ENCODE measurements around the gene SLC39A9. TPM values are rescaled to one million over a fixed set of nuclear protein-coding genes. Genes with fewer than 3 reads are reported as not detected.
"Not testable (repeated sequence)": the region's sequence is repeated elsewhere in the genome, so short reads cannot be mapped to it uniquely, and the experiment has no call there.

Gene SLC39A9
- total and polyA plus RNA-seq, 4 donors = 28.7 to 140 (median 43.1) TPM

GRCh38 chr14:69405762-69406161 is 7.3 kb downstream of the SLC39A9 start:
- no peak for TF ChIP-seq EGR1 (IDR thresholded peaks at IDR 0.05; ENCODE audit: low read depth in 2 of 2)
- TF ChIP-seq RXRA (IDR thresholded peaks at IDR 0.05) = no peak
- no peak for TF ChIP-seq GABPA (IDR thresholded peaks at IDR 0.05 in 1 of 2, conservative IDR thresholded peaks at IDR 0.05 in 1 of 2)
- Histone ChIP-seq H3K27ac (ENCODE audit: low read depth in 1 of 2, low read length in 2 of 2) (no peak overlapping the region), H3K9ac (ENCODE audit: low read depth in 1 of 2, low read length in 2 of 2) (no peak overlapping the region), H3K27me3 (ENCODE audit: control insufficient read depth in 4 of 4, insufficient read depth in 4 of 4, low read length in 3 of 4) (no peaks in the 10 kb centered on the region), H3K4me3 (ENCODE audit: low read depth in 1 of 3, low read length in 3 of 3) (no peak overlapping the region), H3K36me3 (ENCODE audit: control insufficient read depth in 4 of 4, insufficient read depth in 3 of 4, low read depth in 1 of 4, low read length in 3 of 4) (no peaks in the 10 kb centered on the region), H3K4me1 (ENCODE audit: control insufficient read depth in 4 of 4, insufficient read depth in 4 of 4, low read length in 3 of 4) (peaks cover 4 to 8% (median 6%) of the 10 kb centered on the region in 4 donors), H3K9me3 (ENCODE audit: control insufficient read depth in 4 of 4, low read length in 3 of 4) (no peaks in the 10 kb centered on the region)
- no peak for DNase-seq (ENCODE audit: low spot score)

DNA sequence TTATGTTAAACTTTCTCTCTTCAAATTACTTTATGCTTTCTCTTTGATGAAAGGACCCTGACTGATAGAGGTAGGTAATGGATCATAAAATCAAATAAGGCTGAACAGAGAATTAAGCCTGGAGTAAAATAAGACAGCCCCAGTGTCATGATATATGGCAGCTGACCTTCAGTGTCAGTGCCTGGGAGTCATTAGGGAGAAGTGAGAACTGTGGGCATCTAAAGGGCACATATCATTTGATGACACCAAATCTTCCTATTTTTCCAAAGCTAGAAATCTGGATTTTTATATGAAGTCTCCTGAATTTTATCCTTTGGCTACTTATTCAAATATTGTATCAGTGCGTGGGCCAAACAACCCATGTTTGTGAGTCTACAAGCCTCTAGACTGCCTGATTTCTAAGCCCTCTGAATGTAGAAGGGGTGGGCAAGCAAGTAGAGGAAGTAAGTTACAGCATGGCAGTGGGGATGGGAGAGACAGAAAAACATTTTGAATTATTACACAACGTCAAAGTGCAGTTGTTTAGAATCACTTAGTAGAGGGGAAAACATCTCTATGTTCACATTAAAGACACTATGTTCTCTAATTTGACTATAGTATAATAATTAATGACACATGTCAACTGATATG is 10.0 kb downstream of the SLC39A9 start:
- Histone ChIP-seq H3K9ac (ENCODE audit: low read depth in 1 of 2, low read length in 2 of 2) (no peak overlapping the region), H3K4me3 (ENCODE audit: low read depth in 1 of 3, low read length in 3 of 3) (no peak overlapping the region), H3K36me3 (ENCODE audit: control insufficient read depth in 4 of 4, insufficient read depth in 3 of 4, low read depth in 1 of 4, low read length in 3 of 4) (no peaks in the 10 kb centered on the region), H3K27ac (ENCODE audit: low read depth in 1 of 2, low read length in 2 of 2) (no peak overlapping the region), H3K9me3 (ENCODE audit: control insufficient read depth in 4 of 4, low read length in 3 of 4) (no peaks in the 10 kb centered on the region), H3K27me3 (ENCODE audit: control insufficient read depth in 4 of 4, insufficient read depth in 4 of 4, low read length in 3 of 4) (no peaks in the 10 kb centered on the region), H3K4me1 (ENCODE audit: control insufficient read depth in 4 of 4, insufficient read depth in 4 of 4, low read length in 3 of 4) (peaks cover 0 to 1% (median 0%) of the 10 kb centered on the region in 4 donors)
- no peak for DNase-seq (ENCODE audit: low spot score)
- no peak for TF ChIP-seq SP1 (IDR thresholded peaks at IDR 0.05)
- 82% methylated on average over 2 of the region's 2 CpGs for WGBS

DNA sequence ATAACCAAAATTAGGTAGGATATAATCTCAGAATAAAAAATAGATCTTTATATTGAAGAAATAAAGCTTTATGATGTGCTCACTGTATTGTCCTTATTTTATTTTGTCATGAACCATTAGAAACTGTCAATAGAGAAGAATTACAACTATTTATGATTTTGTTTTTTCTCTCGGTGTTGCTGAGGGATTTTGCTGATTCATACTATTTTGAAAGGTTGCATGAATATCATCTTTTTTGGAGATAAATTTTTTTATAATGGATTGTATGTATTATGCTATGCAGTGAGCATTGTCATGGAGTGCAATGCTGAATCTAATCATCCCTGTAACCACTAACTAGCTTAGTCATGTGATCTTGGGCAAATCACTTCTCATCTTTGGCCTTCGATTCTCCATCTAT is 15.0 kb downstream of the SLC39A9 start:
- TF ChIP-seq FOXA2 (IDR thresholded peaks at IDR 0.05) (no peak), SP1 (IDR thresholded peaks at IDR 0.05) (no peak), RXRA (IDR thresholded peaks at IDR 0.05) (no peak), TAF1 (conservative IDR thresholded peaks at IDR 0.05) (no peak), FOXA1 (IDR thresholded peaks at IDR 0.05) (no peak)
- Histone ChIP-seq H3K4me3 (ENCODE audit: low read depth in 1 of 3, low read length in 3 of 3) (no peak overlapping the region), H3K36me3 (ENCODE audit: control insufficient read depth in 4 of 4, insufficient read depth in 3 of 4, low read depth in 1 of 4, low read length in 3 of 4) (no peaks in the 10 kb centered on the region), H3K9me3 (ENCODE audit: control insufficient read depth in 4 of 4, low read length in 3 of 4) (no peaks in the 10 kb centered on the region), H3K27me3 (ENCODE audit: control insufficient read depth in 4 of 4, insufficient read depth in 4 of 4, low read length in 3 of 4) (no peaks in the 10 kb centered on the region), H3K4me1 (ENCODE audit: control insufficient read depth in 4 of 4, insufficient read depth in 4 of 4, low read length in 3 of 4) (peaks cover 0 to 1% (median 0%) of the 10 kb centered on the region in 4 donors), H3K9ac (ENCODE audit: low read depth in 1 of 2, low read length in 2 of 2) (no peak overlapping the region), H3K27ac (ENCODE audit: low read depth in 1 of 2, low read length in 2 of 2) (no peak overlapping the region)
- 92% methylated on average over 2 of the region's 2 CpGs for WGBS
- no peak for DNase-seq (ENCODE audit: low spot score)

- DNase-seq (ENCODE audit: low spot score); H3K4me3 ChIP-seq (ENCODE audit: low read depth in 1 of 3, low read length in 3 of 3); H3K9me3 ChIP-seq (ENCODE audit: control insufficient read depth in 4 of 4, low read length in 3 of 4); H3K36me3 ChIP-seq (ENCODE audit: control insufficient read depth in 4 of 4, insufficient read depth in 3 of 4, low read depth in 1 of 4, low read length in 3 of 4); H3K4me1 ChIP-seq (ENCODE audit: control insufficient read depth in 4 of 4, insufficient read depth in 4 of 4, low read length in 3 of 4); H3K9ac ChIP-seq (ENCODE audit: low read depth in 1 of 2, low read length in 2 of 2); H3K27me3 ChIP-seq (ENCODE audit: control insufficient read depth in 4 of 4, insufficient read depth in 4 of 4, low read length in 3 of 4); H3K27ac ChIP-seq (ENCODE audit: low read depth in 1 of 2, low read length in 2 of 2): not testable (repeated sequence)
- 96% methylated on average over 4 of the region's 4 CpGs for WGBS
Observed at GRCh38 chr14:69416087-69416486, 17.6 kb downstream of the SLC39A9 start.

DNA sequence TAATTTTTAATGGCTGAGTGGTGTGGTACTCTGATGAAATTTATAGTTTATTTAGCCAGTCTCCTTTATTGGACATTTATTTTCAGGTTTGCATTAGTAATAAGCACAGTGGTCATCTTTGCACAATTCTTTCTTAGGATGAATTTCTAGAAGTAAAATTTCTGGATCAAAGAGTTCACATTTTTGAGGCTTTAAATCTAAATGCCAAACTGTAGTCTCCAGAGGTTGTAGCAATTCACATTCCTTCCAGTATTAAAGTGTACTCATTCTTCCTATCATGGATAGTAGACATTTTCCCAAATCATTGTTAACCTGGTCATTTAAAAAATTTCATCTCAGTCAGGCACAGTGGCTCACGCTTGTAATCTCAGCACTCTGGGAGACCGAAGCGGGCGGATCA is 24.8 kb downstream of the SLC39A9 start:
- Histone ChIP-seq H3K4me1 (ENCODE audit: control insufficient read depth in 4 of 4, insufficient read depth in 4 of 4, low read length in 3 of 4) (peaks cover 0 to under 1% (median 0%) of the 10 kb centered on the region in 4 donors), H3K4me3 (ENCODE audit: low read depth in 1 of 3, low read length in 3 of 3) (no peak overlapping the region), H3K27me3 (ENCODE audit: control insufficient read depth in 4 of 4, insufficient read depth in 4 of 4, low read length in 3 of 4) (no peaks in the 10 kb centered on the region), H3K9ac (ENCODE audit: low read depth in 1 of 2, low read length in 2 of 2) (no peak overlapping the region), H3K9me3 (ENCODE audit: control insufficient read depth in 4 of 4, low read length in 3 of 4) (no peaks in the 10 kb centered on the region), H3K27ac (ENCODE audit: low read depth in 1 of 2, low read length in 2 of 2) (no peak overlapping the region), H3K36me3 (ENCODE audit: control insufficient read depth in 4 of 4, insufficient read depth in 3 of 4, low read depth in 1 of 4, low read length in 3 of 4) (peaks cover 3 to 14% (median 8%) of the 10 kb centered on the region in 4 donors)
- 99% methylated on average over 4 of the region's 4 CpGs for WGBS
- TF ChIP-seq YY1 (IDR thresholded peaks at IDR 0.05) (no peak), NR2F2 (IDR thresholded peaks at IDR 0.05) (no peak), GABPA (IDR thresholded peaks at IDR 0.05 in 1 of 2, conservative IDR thresholded peaks at IDR 0.05 in 1 of 2) (no peak), SP1 (IDR thresholded peaks at IDR 0.05) (no peak), FOXA1 (IDR thresholded peaks at IDR 0.05) (no peak), MAX (IDR thresholded peaks at IDR 0.05) (no peak), JUND (IDR thresholded peaks at IDR 0.05) (no peak), RXRA (IDR thresholded peaks at IDR 0.05) (no peak), TAF1 (conservative IDR thresholded peaks at IDR 0.05) (no peak), ATF3 (IDR thresholded peaks at IDR 0.05) (no peak), RAD21 (IDR thresholded peaks at IDR 0.05) (no peak)
- TF ChIP-seq, protein P1, sequence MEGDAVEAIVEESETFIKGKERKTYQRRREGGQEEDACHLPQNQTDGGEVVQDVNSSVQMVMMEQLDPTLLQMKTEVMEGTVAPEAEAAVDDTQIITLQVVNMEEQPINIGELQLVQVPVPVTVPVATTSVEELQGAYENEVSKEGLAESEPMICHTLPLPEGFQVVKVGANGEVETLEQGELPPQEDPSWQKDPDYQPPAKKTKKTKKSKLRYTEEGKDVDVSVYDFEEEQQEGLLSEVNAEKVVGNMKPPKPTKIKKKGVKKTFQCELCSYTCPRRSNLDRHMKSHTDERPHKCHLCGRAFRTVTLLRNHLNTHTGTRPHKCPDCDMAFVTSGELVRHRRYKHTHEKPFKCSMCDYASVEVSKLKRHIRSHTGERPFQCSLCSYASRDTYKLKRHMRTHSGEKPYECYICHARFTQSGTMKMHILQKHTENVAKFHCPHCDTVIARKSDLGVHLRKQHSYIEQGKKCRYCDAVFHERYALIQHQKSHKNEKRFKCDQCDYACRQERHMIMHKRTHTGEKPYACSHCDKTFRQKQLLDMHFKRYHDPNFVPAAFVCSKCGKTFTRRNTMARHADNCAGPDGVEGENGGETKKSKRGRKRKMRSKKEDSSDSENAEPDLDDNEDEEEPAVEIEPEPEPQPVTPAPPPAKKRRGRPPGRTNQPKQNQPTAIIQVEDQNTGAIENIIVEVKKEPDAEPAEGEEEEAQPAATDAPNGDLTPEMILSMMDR (IDR thresholded peaks at IDR 0.05; ENCODE audit: low read depth, low read length, missing input control) = no peak
- TF ChIP-seq, protein P2, sequence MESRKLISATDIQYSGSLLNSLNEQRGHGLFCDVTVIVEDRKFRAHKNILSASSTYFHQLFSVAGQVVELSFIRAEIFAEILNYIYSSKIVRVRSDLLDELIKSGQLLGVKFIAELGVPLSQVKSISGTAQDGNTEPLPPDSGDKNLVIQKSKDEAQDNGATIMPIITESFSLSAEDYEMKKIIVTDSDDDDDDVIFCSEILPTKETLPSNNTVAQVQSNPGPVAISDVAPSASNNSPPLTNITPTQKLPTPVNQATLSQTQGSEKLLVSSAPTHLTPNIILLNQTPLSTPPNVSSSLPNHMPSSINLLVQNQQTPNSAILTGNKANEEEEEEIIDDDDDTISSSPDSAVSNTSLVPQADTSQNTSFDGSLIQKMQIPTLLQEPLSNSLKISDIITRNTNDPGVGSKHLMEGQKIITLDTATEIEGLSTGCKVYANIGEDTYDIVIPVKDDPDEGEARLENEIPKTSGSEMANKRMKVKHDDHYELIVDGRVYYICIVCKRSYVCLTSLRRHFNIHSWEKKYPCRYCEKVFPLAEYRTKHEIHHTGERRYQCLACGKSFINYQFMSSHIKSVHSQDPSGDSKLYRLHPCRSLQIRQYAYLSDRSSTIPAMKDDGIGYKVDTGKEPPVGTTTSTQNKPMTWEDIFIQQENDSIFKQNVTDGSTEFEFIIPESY (IDR thresholded peaks at IDR 0.05) = no peak
- DNase-seq (ENCODE audit: low spot score) = no peak

Data from liver (tissue), 9 donors.